GM18526 (cell line): Measurements from ENCODE around the gene CRELD1.

Source experiments
- POLR2A ChIP-seq: IDR thresholded peaks from 3 replicates; pipeline ENCODE4 v1.6.1; 2011; ENCODE audit not compliant: insufficient read length; ENCODE audit errors: extremely low read depth

The CRELD1 gene

GRCh38 chr3:9902372-9903237 is 31.0 kb upstream of the CRELD1 start, which contains the start of gene IL17RE:
Gene IL17RE, plus strand, starts transcription at chr3:9902848. Its CDS starts 85 bp downstream, at chr3:9902933.
- no peak for TF ChIP-seq POLR2A

GRCh38 chr3:9903238-9903624 is 30.4 kb upstream of the CRELD1 start:
- no peak for TF ChIP-seq POLR2A

DNA sequence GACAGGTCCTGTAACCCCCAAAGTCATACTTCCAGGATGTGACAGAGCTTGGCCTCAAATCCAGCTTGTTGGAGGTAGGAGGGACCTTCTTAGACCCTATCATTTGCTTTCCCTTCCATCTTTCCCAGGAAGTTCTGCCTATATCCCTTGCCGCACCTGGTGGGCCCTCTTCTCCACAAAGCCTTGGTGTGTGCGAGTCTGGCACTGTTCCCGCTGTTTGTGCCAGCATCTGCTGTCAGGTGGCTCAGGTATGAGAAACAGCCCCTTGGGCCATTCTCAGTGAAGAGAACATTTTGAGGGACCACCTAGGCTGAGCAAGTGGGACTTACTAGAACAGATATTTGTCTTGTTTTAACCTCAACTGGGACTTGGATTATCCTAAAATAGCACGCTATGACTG is 29.7 kb upstream of the CRELD1 start:
- no peak for TF ChIP-seq POLR2A

GRCh38 chr3:9906480-9906879 is 27.2 kb upstream of the CRELD1 start:
- no peak for TF ChIP-seq POLR2A

DNA sequence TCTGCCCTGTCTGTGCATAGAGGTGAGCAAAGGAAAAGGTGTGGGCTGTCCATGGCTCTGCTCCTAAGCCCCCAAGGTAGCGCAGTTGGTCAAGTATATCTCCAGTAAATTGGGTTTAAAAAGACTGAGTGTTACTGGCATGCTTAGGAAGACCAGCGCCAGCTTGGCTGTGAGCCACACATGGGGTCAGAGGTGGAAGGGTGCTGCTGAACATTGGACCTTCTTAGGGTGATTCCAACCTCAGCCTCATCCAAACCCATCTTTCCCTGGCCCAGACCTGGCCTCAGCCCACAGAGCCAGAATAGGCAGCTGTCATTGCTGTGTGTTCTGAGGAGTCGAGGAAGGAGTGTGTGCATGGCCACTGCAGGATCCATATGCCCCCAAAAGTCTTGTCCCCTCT is 25.3 kb upstream of the CRELD1 start:
- no peak for TF ChIP-seq POLR2A

- no peak for TF ChIP-seq POLR2A
Observed at GRCh38 chr3:9909221-9910013, 24.2 kb upstream of the CRELD1 start.

- TF ChIP-seq POLR2A, result no peak
Observed at GRCh38 chr3:9911863-9912262, 21.8 kb upstream of the CRELD1 start.

DNA sequence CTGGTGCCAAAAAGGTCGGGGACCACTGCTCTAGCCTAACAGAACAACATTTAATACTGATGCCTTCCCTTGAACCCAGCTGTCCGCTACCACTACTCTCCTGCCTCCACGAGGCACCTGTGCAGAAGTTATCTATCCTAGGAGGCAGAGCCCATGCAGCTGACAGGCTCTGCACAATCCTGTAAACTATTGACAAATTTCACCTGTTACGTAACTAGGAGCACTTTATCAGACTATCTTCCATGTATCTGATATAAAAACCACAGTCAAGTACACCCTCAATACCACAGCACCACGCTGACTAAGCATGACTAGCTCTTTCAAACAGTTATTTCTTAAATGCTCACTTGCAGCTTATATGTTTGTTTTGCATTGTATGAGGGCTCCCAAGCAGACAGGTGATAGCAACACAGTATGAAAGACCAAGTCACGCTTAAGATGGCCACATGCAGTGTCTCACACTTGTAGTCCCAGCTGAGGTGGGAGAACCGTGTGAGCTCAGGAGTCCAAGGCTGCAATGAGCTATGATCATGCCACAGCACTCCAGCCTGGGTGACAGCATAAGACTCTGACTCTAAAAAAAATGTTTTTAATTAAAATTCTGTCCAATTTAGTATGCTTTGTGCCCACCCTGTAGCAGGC is 21.2 kb upstream of the CRELD1 start:
- no peak for TF ChIP-seq POLR2A

GRCh38 chr3:9913601-9914000 is 20.0 kb upstream of the CRELD1 start:
- no peak for TF ChIP-seq POLR2A

GRCh38 chr3:9914011-9914410 is 19.6 kb upstream of the CRELD1 start:
- TF ChIP-seq POLR2A, result no peak

DNA sequence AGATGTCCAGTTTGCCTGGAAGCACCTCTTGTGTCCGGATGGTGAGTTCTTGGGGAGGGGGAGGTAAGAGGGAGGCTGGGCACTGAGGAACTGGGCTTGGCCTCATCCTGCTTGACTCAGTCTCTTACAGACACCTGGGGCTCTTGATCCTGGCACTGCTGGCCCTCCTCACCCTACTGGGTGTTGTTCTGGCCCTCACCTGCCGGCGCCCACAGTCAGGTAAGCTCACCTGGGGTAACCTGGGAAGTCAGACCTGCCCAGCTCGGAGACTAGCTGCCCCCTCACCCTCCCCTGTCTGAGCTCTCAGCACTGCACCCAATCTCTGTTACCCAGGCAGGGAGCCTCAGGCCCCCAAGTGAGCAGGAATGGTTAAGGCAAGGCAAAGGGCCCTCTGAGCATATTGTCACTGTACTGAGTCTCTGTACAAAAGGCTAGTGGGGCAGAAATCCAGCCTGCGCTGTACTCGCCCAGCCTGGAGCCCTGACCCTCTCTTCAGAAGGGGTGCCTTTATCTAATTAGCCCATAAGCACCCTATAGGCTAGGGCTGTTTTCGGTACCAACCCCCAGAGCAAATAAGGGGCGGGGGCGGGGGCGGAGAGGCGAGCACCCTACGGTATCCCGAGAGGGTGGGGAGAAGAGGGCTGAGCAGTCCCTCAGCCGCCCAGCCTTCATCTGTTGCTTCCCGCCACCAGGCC is 18.9 kb upstream of the CRELD1 start:
- TF ChIP-seq POLR2A, result no peak

DNA sequence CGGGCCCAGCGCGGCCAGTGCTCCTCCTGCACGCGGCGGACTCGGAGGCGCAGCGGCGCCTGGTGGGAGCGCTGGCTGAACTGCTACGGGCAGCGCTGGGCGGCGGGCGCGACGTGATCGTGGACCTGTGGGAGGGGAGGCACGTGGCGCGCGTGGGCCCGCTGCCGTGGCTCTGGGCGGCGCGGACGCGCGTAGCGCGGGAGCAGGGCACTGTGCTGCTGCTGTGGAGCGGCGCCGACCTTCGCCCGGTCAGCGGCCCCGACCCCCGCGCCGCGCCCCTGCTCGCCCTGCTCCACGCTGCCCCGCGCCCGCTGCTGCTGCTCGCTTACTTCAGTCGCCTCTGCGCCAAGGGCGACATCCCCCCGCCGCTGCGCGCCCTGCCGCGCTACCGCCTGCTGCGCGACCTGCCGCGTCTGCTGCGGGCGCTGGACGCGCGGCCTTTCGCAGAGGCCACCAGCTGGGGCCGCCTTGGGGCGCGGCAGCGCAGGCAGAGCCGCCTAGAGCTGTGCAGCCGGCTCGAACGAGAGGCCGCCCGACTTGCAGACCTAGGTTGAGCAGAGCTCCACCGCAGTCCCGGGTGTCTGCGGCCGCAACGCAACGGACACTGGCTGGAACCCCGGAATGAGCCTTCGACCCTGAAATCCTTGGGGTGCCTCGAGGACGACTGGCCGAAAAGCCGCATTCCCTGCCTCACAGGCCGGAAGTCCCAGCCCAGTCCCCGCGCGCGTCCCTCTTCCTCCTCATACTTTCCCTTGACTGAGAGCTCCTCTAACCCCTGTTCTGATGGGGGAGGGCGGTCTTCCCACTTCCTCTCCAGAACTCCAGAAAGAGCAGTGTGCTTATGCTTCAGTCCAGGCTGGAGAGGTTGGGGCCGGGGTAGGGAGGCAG is 18.1 kb upstream of the CRELD1 start:
- no peak for TF ChIP-seq POLR2A

DNA sequence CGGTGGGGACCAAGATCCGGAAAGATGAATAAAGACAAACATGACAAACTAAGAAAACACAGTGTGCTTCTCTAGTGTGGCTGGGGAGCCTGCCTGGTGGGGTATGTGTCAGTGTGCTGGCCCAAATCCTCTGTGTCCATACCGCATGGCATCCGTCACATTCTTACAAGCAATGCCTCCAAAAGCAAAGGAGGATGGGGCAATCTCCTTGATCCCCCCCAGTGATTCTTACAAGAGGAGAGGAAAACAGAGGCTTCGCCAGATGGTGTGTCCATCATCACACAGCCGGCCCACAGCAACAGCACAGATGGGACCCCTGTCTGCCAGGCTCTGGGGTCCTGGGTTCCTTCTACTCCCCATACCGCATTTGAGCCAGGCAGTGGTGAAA is 17.3 kb upstream of the CRELD1 start:
- TF ChIP-seq POLR2A, result no peak
